Suprapubic skin (tissue), 4 donors: Measurements from ENCODE around the gene PLCB1. TPM values are rescaled to one million over a fixed set of nuclear protein-coding genes. Genes with fewer than 3 reads are reported as not detected.

ENCODE experiments used
- DNase-seq, 2 donors: peaks; one replicate each; pipeline ENCODE4 v3.0.0-alpha.2; 2019; ENCODE audit warnings: low spot score in 2 of 2
- H3K27ac ChIP-seq: fragments of 200-600 bp; sonication (generic); one replicate; pipeline ENCODE4 v1.5.1; 2019
- H3K27me3 ChIP-seq: fragments of 200-600 bp; sonication (generic); one replicate; pipeline ENCODE4 v1.5.1; 2019
- H3K36me3 ChIP-seq: fragments of 200-600 bp; sonication (generic); one replicate; pipeline ENCODE4 v1.5.1; 2019
- H3K4me1 ChIP-seq: fragments of 200-600 bp; sonication (generic); one replicate; pipeline ENCODE4 v1.5.1; 2019
- H3K4me3 ChIP-seq: fragments of 200-600 bp; sonication (generic); one replicate; pipeline ENCODE4 v1.5.1; 2019; ENCODE audit warnings: mild to moderate bottlenecking
- H3K9me3 ChIP-seq: fragments of 200-600 bp; sonication (generic); one replicate; pipeline ENCODE4 v1.5.1; 2019
- CTCF ChIP-seq, 2 donors: fragments of 200-600 bp in 1 of 2; fragments of 450-650 bp in 1 of 2; sonication (generic) in 1 of 2; IDR thresholded peaks; one replicate each; pipeline ENCODE4 v1.5.1; 2016 to 2019; ENCODE audit warnings: antibody characterized with exemption in 2 of 2, mild to moderate bottlenecking in 1 of 2, moderate library complexity in 1 of 2
- EP300 ChIP-seq: sonication (generic); formaldehyde crosslinking; IDR thresholded peaks from one replicate; pipeline ENCODE4 v1.6.1; 2017; ENCODE audit warnings: antibody characterized with exemption
- POLR2A ChIP-seq, 2 donors: fragments of 450-650 bp; IDR thresholded peaks; one replicate each; pipeline ENCODE4 v1.6.1; 2017; ENCODE audit warnings: antibody characterized with exemption in 2 of 2, mild to moderate bottlenecking in 2 of 2, moderate library complexity in 2 of 2
- POLR2AphosphoS5 ChIP-seq, 3 donors: sonication (generic); formaldehyde crosslinking; IDR thresholded peaks; one replicate each; pipeline ENCODE4 v1.6.1; 2017; ENCODE audit warnings: antibody characterized with exemption in 3 of 3
- WGBS: methylation state at CpG from one replicate; pipeline ENCODE4 v1.1.5; 2018; 5-methylcytosine and 5-hydroxymethylcytosine counted together
- total RNA-seq, 4 donors: library from RNA; depleted of rRNA; stranded (reverse); fragments of >200 nt; gene quantifications; one replicate each; pipeline ENCODE4 v1.1.0, GENCODE V29; 2016

Gene PLCB1
- total RNA-seq, 4 donors from 2014 or later: 3.9 to 15.6 (median 6.7) TPM

DNA sequence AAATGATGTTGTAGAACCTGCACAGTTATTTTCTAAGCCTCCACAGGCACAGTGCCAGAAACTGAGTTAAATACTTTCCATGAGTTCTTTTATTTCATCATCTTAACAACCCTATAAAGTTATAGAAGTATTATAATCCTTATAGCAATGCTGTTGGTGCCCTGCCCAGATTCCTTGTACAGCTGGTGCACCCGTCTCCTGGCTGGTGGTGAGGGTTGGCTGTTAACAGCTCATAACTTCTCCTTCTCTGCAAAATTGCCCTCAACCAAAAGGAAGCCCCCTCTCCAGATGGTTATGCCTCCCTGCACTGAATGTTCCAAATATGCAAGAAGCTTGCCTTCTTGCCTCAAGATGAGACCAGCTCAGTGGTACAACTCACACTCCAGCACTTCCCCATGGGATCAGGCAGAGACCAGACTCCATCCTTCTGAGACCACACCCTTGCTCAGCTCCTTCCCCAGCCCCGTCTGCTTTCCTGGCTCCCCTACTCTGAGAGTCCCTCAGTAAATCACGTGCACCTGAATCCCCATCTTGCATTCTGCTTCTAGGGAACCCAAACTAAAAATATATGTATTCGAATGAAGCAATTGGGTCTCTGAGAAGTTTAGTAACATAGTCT is 632.4 kb downstream of the PLCB1 start:
- Histone ChIP-seq H3K4me1 (no peaks in the 10 kb centered on the region), H3K36me3 (no peaks in the 10 kb centered on the region), H3K27me3 (no peaks in the 10 kb centered on the region), H3K4me3 (no peak overlapping the region), H3K9me3 (no peaks in the 10 kb centered on the region), H3K27ac (no peak overlapping the region)
- 52% methylated on average over 4 of the region's 4 CpGs for WGBS
- no peak for TF ChIP-seq POLR2A (IDR thresholded peaks at IDR 0.05)
- no peak for TF ChIP-seq EP300
- TF ChIP-seq POLR2AphosphoS5 (IDR thresholded peaks at IDR 0.05): no peak
- TF ChIP-seq CTCF (IDR thresholded peaks at IDR 0.05): no peak
- no peak for DNase-seq

- no peaks in the 10 kb centered on the region for H3K9me3 ChIP-seq
- H3K36me3 ChIP-seq: no peaks in the 10 kb centered on the region
- H3K4me3 ChIP-seq: no peak overlapping the region
- WGBS: 79% methylated on average over 5 of the region's 5 CpGs
- H3K27me3 ChIP-seq: no peaks in the 10 kb centered on the region
- no peak for DNase-seq
- no peak overlapping the region for H3K27ac ChIP-seq
- TF ChIP-seq EP300 (no peak), POLR2A (IDR thresholded peaks at IDR 0.05) (no peak)
- no peaks in the 10 kb centered on the region for H3K4me1 ChIP-seq
Measured at GRCh38 chr20:8766868-8767390, 634.9 kb downstream of the PLCB1 start.

GRCh38 chr20:8774412-8774811 is 642.3 kb downstream of the PLCB1 start:
- Histone ChIP-seq H3K4me1 (no peaks in the 10 kb centered on the region), H3K27ac (no peak overlapping the region), H3K27me3 (no peaks in the 10 kb centered on the region), H3K36me3 (no peaks in the 10 kb centered on the region), H3K9me3 (no peaks in the 10 kb centered on the region), H3K4me3 (no peak overlapping the region)
- WGBS: 76% methylated on average over 5 of the region's 5 CpGs
- no peak for DNase-seq
- TF ChIP-seq POLR2A (IDR thresholded peaks at IDR 0.05) (no peak), CTCF (IDR thresholded peaks at IDR 0.05) (no peak), POLR2AphosphoS5 (IDR thresholded peaks at IDR 0.05) (no peak), EP300 (no peak)

GRCh38 chr20:8777911-8778310 is 645.8 kb downstream of the PLCB1 start:
- no peak overlapping the region for H3K27ac ChIP-seq
- no peaks in the 10 kb centered on the region for H3K4me1 ChIP-seq
- TF ChIP-seq EP300: no peak
- TF ChIP-seq POLR2AphosphoS5 (IDR thresholded peaks at IDR 0.05): no peak
- no peak for TF ChIP-seq POLR2A (IDR thresholded peaks at IDR 0.05)
- TF ChIP-seq CTCF (IDR thresholded peaks at IDR 0.05): no peak
- DNase-seq: no peak
- 68% methylated on average over 4 of the region's 4 CpGs for WGBS
- H3K9me3 ChIP-seq: no peaks in the 10 kb centered on the region
- no peaks in the 10 kb centered on the region for H3K27me3 ChIP-seq
- no peaks in the 10 kb centered on the region for H3K36me3 ChIP-seq
- no peak overlapping the region for H3K4me3 ChIP-seq

GRCh38 chr20:8778387-8778786 is 646.3 kb downstream of the PLCB1 start:
- Histone ChIP-seq H3K4me3 (no peak overlapping the region), H3K36me3 (no peaks in the 10 kb centered on the region), H3K4me1 (no peaks in the 10 kb centered on the region), H3K9me3 (no peaks in the 10 kb centered on the region), H3K27me3 (no peaks in the 10 kb centered on the region), H3K27ac (no peak overlapping the region)
- TF ChIP-seq EP300: no peak
- no peak for TF ChIP-seq POLR2A (IDR thresholded peaks at IDR 0.05)
- TF ChIP-seq CTCF (IDR thresholded peaks at IDR 0.05): no peak
- TF ChIP-seq POLR2AphosphoS5 (IDR thresholded peaks at IDR 0.05): no peak
- DNase-seq: no peak

GRCh38 chr20:8780915-8781314 is 648.8 kb downstream of the PLCB1 start:
- H3K36me3 ChIP-seq: no peaks in the 10 kb centered on the region
- H3K9me3 ChIP-seq: no peaks in the 10 kb centered on the region
- no peak overlapping the region for H3K27ac ChIP-seq
- no peak overlapping the region for H3K4me3 ChIP-seq
- TF ChIP-seq POLR2AphosphoS5 (IDR thresholded peaks at IDR 0.05) (no peak), CTCF (IDR thresholded peaks at IDR 0.05) (no peak), POLR2A (IDR thresholded peaks at IDR 0.05) (no peak), EP300 (no peak)
- no peaks in the 10 kb centered on the region for H3K4me1 ChIP-seq
- no peaks in the 10 kb centered on the region for H3K27me3 ChIP-seq
- DNase-seq: no peak
